ENCODE results near the gene ZNF579.

- TF ChIP-seq RAD21 (CRISPR knock-in tag; conservative IDR thresholded peaks at IDR 0.05 in 1 of 2, IDR thresholded peaks at IDR 0.05 in 1 of 2) (no peak), SAP30 (IDR thresholded peaks at IDR 0.05; ENCODE audit: borderline replicate concordance, insufficient read depth, low read depth, low read length, poor library complexity, severe bottlenecking) (no peak), RNF2 (IDR thresholded peaks at IDR 0.05) (no peak)
These were observed 30.9 kb downstream of the ZNF579 start for GRCh38 chr19:55549500-55550320.

Data from K562 (cell line).